Measurements from ENCODE around the gene SELENOO.

SELENOO gene

GRCh38 chr22:50186761-50187523, 13.9 kb upstream of the SELENOO start:
- TF ChIP-seq BACH2 (CRISPR knock-in tag; IDR thresholded peaks at IDR 0.05; ENCODE audit: borderline replicate concordance) = no peak
- no peak for TF ChIP-seq PPARA (CRISPR knock-in tag; IDR thresholded peaks at IDR 0.05; ENCODE audit: borderline replicate concordance)
- TF ChIP-seq ARNTL (CRISPR knock-in tag; IDR thresholded peaks at IDR 0.05; ENCODE audit: borderline replicate concordance, low read depth) = no peak
- no peak for TF ChIP-seq CSRNP3 (CRISPR knock-in tag; IDR thresholded peaks at IDR 0.05)
- no peak for TF ChIP-seq CSDC2 (CRISPR knock-in tag; IDR thresholded peaks at IDR 0.05)
- TF ChIP-seq, protein P1, sequence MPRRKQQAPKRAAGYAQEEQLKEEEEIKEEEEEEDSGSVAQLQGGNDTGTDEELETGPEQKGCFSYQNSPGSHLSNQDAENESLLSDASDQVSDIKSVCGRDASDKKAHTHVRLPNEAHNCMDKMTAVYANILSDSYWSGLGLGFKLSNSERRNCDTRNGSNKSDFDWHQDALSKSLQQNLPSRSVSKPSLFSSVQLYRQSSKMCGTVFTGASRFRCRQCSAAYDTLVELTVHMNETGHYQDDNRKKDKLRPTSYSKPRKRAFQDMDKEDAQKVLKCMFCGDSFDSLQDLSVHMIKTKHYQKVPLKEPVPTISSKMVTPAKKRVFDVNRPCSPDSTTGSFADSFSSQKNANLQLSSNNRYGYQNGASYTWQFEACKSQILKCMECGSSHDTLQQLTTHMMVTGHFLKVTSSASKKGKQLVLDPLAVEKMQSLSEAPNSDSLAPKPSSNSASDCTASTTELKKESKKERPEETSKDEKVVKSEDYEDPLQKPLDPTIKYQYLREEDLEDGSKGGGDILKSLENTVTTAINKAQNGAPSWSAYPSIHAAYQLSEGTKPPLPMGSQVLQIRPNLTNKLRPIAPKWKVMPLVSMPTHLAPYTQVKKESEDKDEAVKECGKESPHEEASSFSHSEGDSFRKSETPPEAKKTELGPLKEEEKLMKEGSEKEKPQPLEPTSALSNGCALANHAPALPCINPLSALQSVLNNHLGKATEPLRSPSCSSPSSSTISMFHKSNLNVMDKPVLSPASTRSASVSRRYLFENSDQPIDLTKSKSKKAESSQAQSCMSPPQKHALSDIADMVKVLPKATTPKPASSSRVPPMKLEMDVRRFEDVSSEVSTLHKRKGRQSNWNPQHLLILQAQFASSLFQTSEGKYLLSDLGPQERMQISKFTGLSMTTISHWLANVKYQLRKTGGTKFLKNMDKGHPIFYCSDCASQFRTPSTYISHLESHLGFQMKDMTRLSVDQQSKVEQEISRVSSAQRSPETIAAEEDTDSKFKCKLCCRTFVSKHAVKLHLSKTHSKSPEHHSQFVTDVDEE (CRISPR knock-in tag; IDR thresholded peaks at IDR 0.05) = no peak
- no peak for TF ChIP-seq OSR1 (CRISPR knock-in tag; IDR thresholded peaks at IDR 0.05)
- no peak for TF ChIP-seq TCF4 (CRISPR knock-in tag; IDR thresholded peaks at IDR 0.05; ENCODE audit: borderline replicate concordance)
- no peak for TF ChIP-seq TOX (CRISPR knock-in tag; IDR thresholded peaks at IDR 0.05; ENCODE audit: borderline replicate concordance)
- TF ChIP-seq GLIS3 (CRISPR knock-in tag; IDR thresholded peaks at IDR 0.05) = no peak
- no peak for TF ChIP-seq SNAI2 (CRISPR knock-in tag; IDR thresholded peaks at IDR 0.05)
- TF ChIP-seq ESRRG (CRISPR knock-in tag; IDR thresholded peaks at IDR 0.05) = no peak
- TF ChIP-seq CREB5 (CRISPR knock-in tag; IDR thresholded peaks at IDR 0.05; ENCODE audit: low read depth) = no peak
- no peak for TF ChIP-seq ZNF565 (CRISPR knock-in tag; conservative IDR thresholded peaks at IDR 0.05; ENCODE audit: low read depth)
- TF ChIP-seq ZNF70 (CRISPR knock-in tag; IDR thresholded peaks at IDR 0.05) = no peak
- no peak for TF ChIP-seq ZFP3 (CRISPR knock-in tag; IDR thresholded peaks at IDR 0.05)
- TF ChIP-seq ISL1 (CRISPR knock-in tag; IDR thresholded peaks at IDR 0.05) = no peak
- ATAC-seq = peak; percentile 14; the same call in 2 of the 3 replicates

GRCh38 chr22:50188356-50188755, 12.5 kb upstream of the SELENOO start:
- ATAC-seq = no peak
- TF ChIP-seq ZC3H10 (CRISPR knock-in tag; IDR thresholded peaks at IDR 0.05) (no peak), ESRRG (CRISPR knock-in tag; IDR thresholded peaks at IDR 0.05) (no peak), TCF4 (CRISPR knock-in tag; IDR thresholded peaks at IDR 0.05; ENCODE audit: borderline replicate concordance) (no peak), CSRNP3 (CRISPR knock-in tag; IDR thresholded peaks at IDR 0.05) (no peak), ZNF565 (CRISPR knock-in tag; conservative IDR thresholded peaks at IDR 0.05; ENCODE audit: low read depth) (no peak), CREB5 (CRISPR knock-in tag; IDR thresholded peaks at IDR 0.05; ENCODE audit: low read depth) (no peak), ARNTL (CRISPR knock-in tag; IDR thresholded peaks at IDR 0.05; ENCODE audit: borderline replicate concordance, low read depth) (no peak), BACH2 (CRISPR knock-in tag; IDR thresholded peaks at IDR 0.05; ENCODE audit: borderline replicate concordance) (no peak), ZFP30 (CRISPR knock-in tag; IDR thresholded peaks at IDR 0.05) (no peak)

DNA sequence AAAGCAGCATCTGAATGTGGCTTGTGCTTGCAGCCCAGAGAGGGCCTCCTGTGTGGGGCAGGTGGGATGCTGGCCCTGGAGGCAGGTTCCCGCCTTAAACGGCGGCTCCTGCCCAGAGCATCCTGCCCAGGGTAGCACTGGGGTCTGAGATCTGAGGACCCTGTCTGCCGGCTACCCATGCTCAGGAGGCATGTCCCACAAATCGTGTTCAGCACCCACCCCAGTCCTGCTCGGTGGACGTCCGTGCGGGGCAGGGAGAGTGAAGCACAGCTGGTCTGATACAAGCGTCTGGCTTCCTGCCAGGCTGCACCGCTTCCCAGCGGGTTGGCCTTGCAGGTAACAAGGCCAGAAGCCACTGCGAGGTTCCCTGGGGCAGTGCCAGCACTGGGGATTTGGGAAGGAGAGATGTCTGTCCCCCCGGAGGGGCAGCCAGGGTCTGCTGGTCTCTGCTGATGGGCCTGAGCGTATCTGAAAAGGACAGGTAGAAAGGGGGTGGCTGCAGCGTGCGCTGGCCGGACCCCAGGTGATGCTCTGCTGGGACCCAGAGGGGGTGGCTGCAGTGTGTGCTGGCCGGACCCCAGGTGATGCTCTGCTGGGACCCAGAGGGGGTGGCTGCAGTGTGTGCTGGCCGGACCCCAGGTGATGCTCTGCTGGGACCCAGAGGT, 11.5 kb upstream of the SELENOO start:
- ATAC-seq = no peak
- no peak for TF ChIP-seq PPARA (CRISPR knock-in tag; IDR thresholded peaks at IDR 0.05; ENCODE audit: borderline replicate concordance)
- no peak for TF ChIP-seq ZFP30 (CRISPR knock-in tag; IDR thresholded peaks at IDR 0.05)
- TF ChIP-seq ZFP3 (CRISPR knock-in tag; IDR thresholded peaks at IDR 0.05) = no peak
- no peak for TF ChIP-seq ISL1 (CRISPR knock-in tag; IDR thresholded peaks at IDR 0.05)
- no peak for TF ChIP-seq CSRNP3 (CRISPR knock-in tag; IDR thresholded peaks at IDR 0.05)
- TF ChIP-seq ARNTL (CRISPR knock-in tag; IDR thresholded peaks at IDR 0.05; ENCODE audit: borderline replicate concordance, low read depth) = no peak
- no peak for TF ChIP-seq CREB5 (CRISPR knock-in tag; IDR thresholded peaks at IDR 0.05; ENCODE audit: low read depth)
- no peak for TF ChIP-seq GLIS3 (CRISPR knock-in tag; IDR thresholded peaks at IDR 0.05)
- TF ChIP-seq, protein P2, sequence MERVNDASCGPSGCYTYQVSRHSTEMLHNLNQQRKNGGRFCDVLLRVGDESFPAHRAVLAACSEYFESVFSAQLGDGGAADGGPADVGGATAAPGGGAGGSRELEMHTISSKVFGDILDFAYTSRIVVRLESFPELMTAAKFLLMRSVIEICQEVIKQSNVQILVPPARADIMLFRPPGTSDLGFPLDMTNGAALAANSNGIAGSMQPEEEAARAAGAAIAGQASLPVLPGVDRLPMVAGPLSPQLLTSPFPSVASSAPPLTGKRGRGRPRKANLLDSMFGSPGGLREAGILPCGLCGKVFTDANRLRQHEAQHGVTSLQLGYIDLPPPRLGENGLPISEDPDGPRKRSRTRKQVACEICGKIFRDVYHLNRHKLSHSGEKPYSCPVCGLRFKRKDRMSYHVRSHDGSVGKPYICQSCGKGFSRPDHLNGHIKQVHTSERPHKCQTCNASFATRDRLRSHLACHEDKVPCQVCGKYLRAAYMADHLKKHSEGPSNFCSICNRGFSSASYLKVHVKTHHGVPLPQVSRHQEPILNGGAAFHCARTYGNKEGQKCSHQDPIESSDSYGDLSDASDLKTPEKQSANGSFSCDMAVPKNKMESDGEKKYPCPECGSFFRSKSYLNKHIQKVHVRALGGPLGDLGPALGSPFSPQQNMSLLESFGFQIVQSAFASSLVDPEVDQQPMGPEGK (CRISPR knock-in tag; IDR thresholded peaks at IDR 0.05; ENCODE audit: borderline replicate concordance) = no peak
- no peak for TF ChIP-seq RARB (CRISPR knock-in tag; IDR thresholded peaks at IDR 0.05)
